Activated T-cell treated with anti-CD3 and anti-CD28 coated beads, Interleukin-2, amount 50 U/mL, for 4 hours (primary cell): ENCODE measurements around the gene ACACA. TPM values are rescaled to one million over a fixed set of nuclear protein-coding genes. Genes with fewer than 3 reads are reported as not detected.

Experiments
- ATAC-seq, 2 donors: fragments of 200-7000 bp; cut with Tn5 transposase; one replicate each; pipeline ENCODE4 v1.10.0; 2021
- DNase-seq: peaks from one replicate; pipeline ENCODE4 v3.0.0-alpha.2; 2020
- H3K27me3 Mint-ChIP-seq: one replicate; pipeline ENCODE4 v1.8.0; 2021; ENCODE audit warnings: low read depth, mixed read lengths
- H3K36me3 Mint-ChIP-seq: one replicate; pipeline ENCODE4 v1.8.0; 2022; ENCODE audit warnings: mixed read lengths; ENCODE audit not compliant: insufficient read depth
- H3K4me1 Mint-ChIP-seq: one replicate; pipeline ENCODE4 v1.8.0; 2021; ENCODE audit warnings: low read depth, mixed read lengths
- H3K4me3 Mint-ChIP-seq: one replicate; pipeline ENCODE4 v1.8.0; 2021; ENCODE audit warnings: mild to moderate bottlenecking, moderate library complexity, mixed read lengths
- H3K9me3 Mint-ChIP-seq: one replicate; pipeline ENCODE4 v1.8.0; 2021; ENCODE audit warnings: mixed read lengths
- total RNA-seq, 3 donors: library from RNA; stranded (reverse); gene quantifications; one replicate each; pipeline ENCODE4 v1.2.1, GENCODE V29; 2021

ACACA gene
- total RNA-seq, 3 donors from 2014 or later: 58.7 to 65.5 (median 61.2) TPM

DNA sequence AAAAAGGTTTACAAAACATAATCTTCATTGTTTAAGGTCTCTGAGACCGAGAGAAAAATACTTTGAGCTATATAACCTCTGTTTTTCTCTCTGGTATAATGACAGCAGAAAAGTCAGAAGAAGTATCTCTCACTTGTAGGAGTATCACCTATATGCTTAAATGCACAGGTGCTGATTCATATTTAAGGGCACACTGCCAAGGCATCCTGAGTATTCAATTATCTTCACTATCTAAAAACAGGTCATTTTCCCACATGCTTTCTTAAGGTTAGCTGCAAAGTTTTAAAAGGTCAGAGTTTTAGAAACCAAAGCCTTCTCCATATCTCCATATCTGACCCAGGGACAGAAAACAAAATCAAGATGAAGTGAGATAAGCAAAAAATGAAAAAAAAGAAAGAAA lies 130.2 kb downstream of the ACACA start:
- peaks cover 42% of the 10 kb centered on the region for H3K36me3 Mint-ChIP-seq
- no peak for ATAC-seq
- no peaks in the 10 kb centered on the region for H3K27me3 Mint-ChIP-seq

DNA sequence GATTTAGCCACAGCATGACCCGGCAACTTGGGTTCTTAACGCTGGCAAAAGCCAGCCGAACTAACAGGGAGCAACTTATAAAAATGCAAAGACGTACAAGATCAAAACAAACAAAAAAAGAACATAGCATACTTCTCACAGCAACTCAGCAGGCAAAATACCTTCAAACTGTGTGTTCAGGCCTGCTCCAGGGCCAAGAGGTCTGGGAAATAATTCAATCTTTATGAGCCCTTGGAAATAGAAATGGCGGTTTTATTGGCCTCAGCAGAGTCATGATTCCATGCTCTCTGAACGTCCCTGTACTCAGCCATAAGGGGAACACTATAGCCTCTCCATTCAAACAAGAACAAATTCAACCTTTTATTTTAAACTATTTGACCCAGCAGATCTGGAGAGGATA lies 132.2 kb downstream of the ACACA start:
- no peak for DNase-seq
- H3K27me3 Mint-ChIP-seq: no peaks in the 10 kb centered on the region
- no peaks in the 10 kb centered on the region for H3K4me1 Mint-ChIP-seq
- H3K36me3 Mint-ChIP-seq: peaks cover 43% of the 10 kb centered on the region
- H3K9me3 Mint-ChIP-seq: no peaks in the 10 kb centered on the region
- no peak overlapping the region for H3K4me3 Mint-ChIP-seq
- no peak for ATAC-seq

More for the DNA sequence above, 130.2 kb downstream of the ACACA start:
- no peak for DNase-seq
- no peak overlapping the region for H3K4me3 Mint-ChIP-seq
- H3K4me1 Mint-ChIP-seq: no peaks in the 10 kb centered on the region
- H3K9me3 Mint-ChIP-seq: no peaks in the 10 kb centered on the region

DNA sequence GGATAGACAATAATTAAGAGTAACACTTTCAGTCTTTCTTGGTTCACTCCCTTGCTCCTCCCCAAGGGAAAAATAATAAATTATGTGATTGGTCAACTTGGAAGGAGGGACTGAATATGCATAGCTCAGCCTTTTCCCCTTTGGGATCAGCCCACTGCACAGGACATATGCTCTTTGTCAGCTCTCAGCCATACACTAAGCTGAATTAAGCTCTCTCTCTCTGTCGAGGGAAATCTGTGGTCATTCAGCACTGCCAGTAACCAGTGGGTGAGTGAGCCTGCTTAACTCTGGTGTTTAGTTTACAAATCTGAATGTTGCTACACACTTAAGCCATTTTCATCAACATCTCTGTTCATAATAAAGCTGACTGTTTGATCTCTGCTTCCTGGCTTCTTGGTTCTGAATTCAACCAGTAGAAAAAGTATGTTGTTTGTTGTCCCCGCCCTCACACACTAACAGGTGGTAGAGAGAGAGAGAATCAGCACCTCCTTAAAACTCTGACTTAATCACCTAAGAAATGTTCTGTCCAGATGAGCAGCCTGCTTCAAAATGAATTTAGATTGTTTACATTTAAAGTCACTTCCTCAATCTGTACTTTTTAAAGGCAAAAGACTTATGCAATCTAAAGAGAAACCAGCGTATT lies 133.1 kb downstream of the ACACA start:
- Mint-ChIP-seq H3K36me3 (peaks cover 48% of the 10 kb centered on the region), H3K27me3 (no peaks in the 10 kb centered on the region), H3K9me3 (no peaks in the 10 kb centered on the region), H3K4me3 (no peak overlapping the region), H3K4me1 (no peaks in the 10 kb centered on the region)
- DNase-seq: no peak
- no peak for ATAC-seq

- no peak for ATAC-seq
- H3K4me1 Mint-ChIP-seq: no peaks in the 10 kb centered on the region
- no peaks in the 10 kb centered on the region for H3K27me3 Mint-ChIP-seq
- H3K36me3 Mint-ChIP-seq: peaks cover 63% of the 10 kb centered on the region
- DNase-seq: no peak
- H3K4me3 Mint-ChIP-seq: no peak overlapping the region
- peaks cover 7% of the 10 kb centered on the region for H3K9me3 Mint-ChIP-seq
These were observed 141.0 kb downstream of the ACACA start for GRCh38 chr17:37265446-37266173.

- DNase-seq (no peak), ATAC-seq (no peak)
- H3K27me3 Mint-ChIP-seq: no peaks in the 10 kb centered on the region
- H3K36me3 Mint-ChIP-seq: peaks cover 40% of the 10 kb centered on the region
- no peaks in the 10 kb centered on the region for H3K4me1 Mint-ChIP-seq
- H3K9me3 Mint-ChIP-seq: no peaks in the 10 kb centered on the region
- no peak overlapping the region for H3K4me3 Mint-ChIP-seq
These were observed 145.3 kb downstream of the ACACA start for GRCh38 chr17:37261286-37261685.

DNA sequence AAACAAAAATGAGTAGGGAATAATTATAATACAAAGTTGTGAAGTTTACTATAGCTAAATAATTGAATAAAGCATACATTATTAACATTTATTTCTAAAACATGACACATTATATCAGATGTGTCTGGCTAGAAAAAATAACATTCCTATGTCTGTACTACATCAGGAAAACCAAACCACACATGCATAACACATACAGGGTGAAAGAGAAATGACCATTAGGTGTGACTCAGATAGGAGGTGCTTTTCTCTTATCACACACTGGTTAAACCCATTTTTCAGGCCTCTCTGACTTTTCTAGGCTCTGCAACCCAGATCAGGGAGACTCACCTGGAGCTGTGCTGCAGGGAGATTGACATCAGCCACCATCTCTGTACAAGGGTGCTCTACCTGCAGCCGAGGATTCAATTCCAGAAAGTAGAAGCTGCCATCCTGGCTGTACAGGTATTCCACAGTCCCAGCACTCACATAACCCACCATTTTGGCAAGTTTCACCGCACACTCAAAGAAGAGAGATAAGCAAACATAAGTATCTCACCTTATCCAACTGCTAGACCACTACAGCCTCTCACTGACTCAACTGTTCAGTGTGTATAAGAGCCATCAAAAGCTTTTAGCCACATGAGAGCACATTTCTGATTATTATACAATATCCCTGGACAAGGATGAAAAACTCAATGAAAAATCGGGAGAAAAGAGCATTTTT lies 147.5 kb downstream of the ACACA start:
- H3K9me3 Mint-ChIP-seq: no peaks in the 10 kb centered on the region
- H3K4me3 Mint-ChIP-seq: no peak overlapping the region
- H3K27me3 Mint-ChIP-seq: no peaks in the 10 kb centered on the region
- no peaks in the 10 kb centered on the region for H3K4me1 Mint-ChIP-seq
- no peak for DNase-seq
- no peak for ATAC-seq
- peaks cover 23% of the 10 kb centered on the region for H3K36me3 Mint-ChIP-seq

- Mint-ChIP-seq H3K36me3 (peaks cover 16% of the 10 kb centered on the region), H3K4me3 (no peak overlapping the region), H3K4me1 (no peaks in the 10 kb centered on the region), H3K27me3 (no peaks in the 10 kb centered on the region), H3K9me3 (no peaks in the 10 kb centered on the region)
- DNase-seq (no peak), ATAC-seq (no peak)
These were observed 150.0 kb downstream of the ACACA start for GRCh38 chr17:37256627-37257026.

DNA sequence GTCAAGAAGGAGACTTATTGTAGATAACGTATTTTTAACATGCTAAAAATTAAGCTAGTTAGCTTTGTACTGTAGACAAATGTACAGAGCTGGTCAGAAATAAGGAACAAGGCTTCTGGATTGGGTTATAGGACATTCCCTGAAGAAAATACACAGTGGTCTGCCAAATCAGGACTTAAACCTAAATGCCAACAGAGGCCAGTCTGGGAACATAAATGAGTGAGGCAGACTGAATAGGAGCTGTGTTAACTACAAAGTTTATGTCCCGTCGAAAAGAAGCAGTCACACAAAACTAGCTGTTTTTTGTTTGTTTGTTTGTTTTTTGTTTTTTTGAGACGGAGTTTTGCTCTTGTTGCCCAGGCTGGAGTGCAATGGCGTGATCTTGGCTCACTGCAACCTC lies 151.2 kb downstream of the ACACA start:
- no peak for DNase-seq
- Mint-ChIP-seq H3K9me3 (no peaks in the 10 kb centered on the region), H3K36me3 (peaks cover 12% of the 10 kb centered on the region), H3K4me3 (no peak overlapping the region), H3K4me1 (no peaks in the 10 kb centered on the region), H3K27me3 (no peaks in the 10 kb centered on the region)
- ATAC-seq: no peak

- Mint-ChIP-seq H3K4me1 (no peaks in the 10 kb centered on the region), H3K4me3 (no peak overlapping the region), H3K36me3 (peaks cover 32% of the 10 kb centered on the region), H3K9me3 (no peaks in the 10 kb centered on the region), H3K27me3 (no peaks in the 10 kb centered on the region)
- ATAC-seq: no peak
- no peak for DNase-seq
These were observed 158.8 kb downstream of the ACACA start for GRCh38 chr17:37247825-37248224.

- Mint-ChIP-seq H3K4me1 (no peaks in the 10 kb centered on the region), H3K36me3 (peaks cover 31% of the 10 kb centered on the region), H3K9me3 (no peaks in the 10 kb centered on the region), H3K4me3 (no peak overlapping the region), H3K27me3 (no peaks in the 10 kb centered on the region)
- ATAC-seq (no peak), DNase-seq (no peak)
These were observed 160.6 kb downstream of the ACACA start for GRCh38 chr17:37246085-37246484.

- H3K4me3 Mint-ChIP-seq: no peak overlapping the region
- H3K27me3 Mint-ChIP-seq: no peaks in the 10 kb centered on the region
- peaks cover 32% of the 10 kb centered on the region for H3K36me3 Mint-ChIP-seq
- H3K9me3 Mint-ChIP-seq: no peaks in the 10 kb centered on the region
- no peak for DNase-seq
- ATAC-seq: no peak
- no peaks in the 10 kb centered on the region for H3K4me1 Mint-ChIP-seq
These were observed 166.3 kb downstream of the ACACA start for GRCh38 chr17:37240381-37240780.

DNA sequence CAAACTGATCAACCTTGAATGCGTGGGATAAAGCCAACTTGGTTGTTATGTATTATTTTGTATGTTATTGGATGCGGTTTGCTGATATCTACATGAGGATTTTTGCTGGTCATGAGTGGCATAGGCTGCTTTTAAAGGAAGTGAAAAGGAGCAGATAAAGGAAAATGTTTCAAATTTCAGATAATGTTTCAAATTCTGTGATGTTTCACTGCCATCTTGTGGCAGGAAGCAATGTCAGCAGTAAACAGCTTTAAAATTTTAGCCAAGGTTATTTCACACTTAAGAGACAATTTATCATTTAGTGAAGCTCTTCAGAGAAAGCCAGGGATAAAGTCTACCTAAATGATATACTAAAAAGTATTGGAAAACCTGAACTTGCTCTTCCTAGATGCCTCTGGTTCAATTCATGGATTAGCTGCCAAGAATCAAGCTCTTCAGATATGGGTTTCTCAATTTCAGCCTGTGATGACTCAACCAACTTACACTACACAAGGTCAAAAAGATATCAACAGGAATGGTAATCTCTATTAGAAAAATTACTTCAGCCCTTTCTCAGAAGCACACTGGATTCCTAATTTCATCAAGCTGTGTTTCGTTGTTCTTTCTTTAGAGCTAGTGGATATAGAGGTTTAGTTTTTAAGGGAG lies 166.8 kb downstream of the ACACA start:
- Mint-ChIP-seq H3K9me3 (no peaks in the 10 kb centered on the region), H3K4me3 (no peak overlapping the region), H3K27me3 (no peaks in the 10 kb centered on the region), H3K4me1 (no peaks in the 10 kb centered on the region), H3K36me3 (peaks cover 33% of the 10 kb centered on the region)
- ATAC-seq (no peak), DNase-seq (no peak)

GRCh38 chr17:37234106-37234505 lies 172.5 kb downstream of the ACACA start:
- no peaks in the 10 kb centered on the region for H3K4me1 Mint-ChIP-seq
- peaks cover 24% of the 10 kb centered on the region for H3K36me3 Mint-ChIP-seq
- no peak for DNase-seq
- H3K27me3 Mint-ChIP-seq: no peaks in the 10 kb centered on the region
- no peak overlapping the region for H3K4me3 Mint-ChIP-seq
- ATAC-seq: no peak
- no peaks in the 10 kb centered on the region for H3K9me3 Mint-ChIP-seq

DNA sequence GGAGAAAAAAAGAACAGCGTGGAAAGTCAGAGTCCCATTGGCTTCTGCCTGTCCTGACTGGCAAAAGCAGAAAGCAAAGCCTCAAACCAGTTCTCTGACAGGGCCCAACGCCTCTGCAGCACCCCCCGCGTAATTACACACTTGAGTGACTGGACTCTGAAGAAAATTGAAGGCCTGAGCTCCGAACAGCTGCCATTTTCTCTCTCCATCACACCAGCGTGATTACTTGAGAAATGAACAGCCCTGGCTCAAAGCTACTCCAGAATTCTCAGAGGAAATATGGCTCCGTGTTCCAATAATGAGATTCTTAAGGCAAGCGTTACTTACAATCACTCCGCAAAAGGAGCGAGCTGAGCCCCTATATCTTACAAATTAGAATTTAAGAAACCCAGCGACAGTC lies 173.6 kb downstream of the ACACA start:
- no peaks in the 10 kb centered on the region for H3K4me1 Mint-ChIP-seq
- no peaks in the 10 kb centered on the region for H3K27me3 Mint-ChIP-seq
- ATAC-seq (no peak), DNase-seq (no peak)
- H3K36me3 Mint-ChIP-seq: peaks cover 27% of the 10 kb centered on the region
- H3K4me3 Mint-ChIP-seq: no peak overlapping the region
- H3K9me3 Mint-ChIP-seq: no peaks in the 10 kb centered on the region
